ENCODE measurements around the gene PARD3B. TPM values are rescaled to one million over a fixed set of nuclear protein-coding genes. Genes with fewer than 3 reads are reported as not detected.

Gene PARD3B
- total and polyA plus RNA-seq, 3 donors from 2014 or later = 14.6 to 36.8 (median 29.6) TPM

DNA sequence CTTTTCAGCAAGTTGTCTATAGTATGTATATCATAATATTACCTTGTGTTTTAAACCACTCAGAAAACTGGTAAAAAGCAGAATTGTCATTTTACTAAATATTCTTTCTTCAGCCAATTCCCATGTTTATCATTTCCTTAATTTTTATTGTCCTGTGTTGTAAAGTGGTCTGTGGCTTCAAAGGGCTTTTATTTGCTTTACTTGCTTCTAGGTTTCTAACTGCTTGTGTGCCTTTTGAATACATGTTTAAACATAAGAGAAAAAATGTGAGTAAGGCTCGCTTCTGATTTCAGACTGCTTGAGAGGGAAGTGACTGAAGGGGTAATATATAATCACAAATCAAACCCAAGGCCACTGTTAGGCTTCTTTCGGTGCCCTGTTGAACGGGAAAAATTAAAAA is 729.5 kb downstream of the PARD3B start:
- no peak for DNase-seq
- Histone ChIP-seq H3K27me3 (no peaks in the 10 kb centered on the region), H3K27ac (no peak overlapping the region), H3K4me3 (no peak overlapping the region), H3K36me3 (ENCODE audit: low read depth, missing control alignments) (no peaks in the 10 kb centered on the region), H3K9me3 (no peaks in the 10 kb centered on the region), H3K4me1 (no peaks in the 10 kb centered on the region)
- WGBS, 2 donors = 46 to 54% methylated on average over 3 of the region's 3 CpGs
- TF ChIP-seq POLR2A (IDR thresholded peaks at IDR 0.05) = no peak
- TF ChIP-seq, protein P1, sequence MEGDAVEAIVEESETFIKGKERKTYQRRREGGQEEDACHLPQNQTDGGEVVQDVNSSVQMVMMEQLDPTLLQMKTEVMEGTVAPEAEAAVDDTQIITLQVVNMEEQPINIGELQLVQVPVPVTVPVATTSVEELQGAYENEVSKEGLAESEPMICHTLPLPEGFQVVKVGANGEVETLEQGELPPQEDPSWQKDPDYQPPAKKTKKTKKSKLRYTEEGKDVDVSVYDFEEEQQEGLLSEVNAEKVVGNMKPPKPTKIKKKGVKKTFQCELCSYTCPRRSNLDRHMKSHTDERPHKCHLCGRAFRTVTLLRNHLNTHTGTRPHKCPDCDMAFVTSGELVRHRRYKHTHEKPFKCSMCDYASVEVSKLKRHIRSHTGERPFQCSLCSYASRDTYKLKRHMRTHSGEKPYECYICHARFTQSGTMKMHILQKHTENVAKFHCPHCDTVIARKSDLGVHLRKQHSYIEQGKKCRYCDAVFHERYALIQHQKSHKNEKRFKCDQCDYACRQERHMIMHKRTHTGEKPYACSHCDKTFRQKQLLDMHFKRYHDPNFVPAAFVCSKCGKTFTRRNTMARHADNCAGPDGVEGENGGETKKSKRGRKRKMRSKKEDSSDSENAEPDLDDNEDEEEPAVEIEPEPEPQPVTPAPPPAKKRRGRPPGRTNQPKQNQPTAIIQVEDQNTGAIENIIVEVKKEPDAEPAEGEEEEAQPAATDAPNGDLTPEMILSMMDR (IDR thresholded peaks at IDR 0.05) = no peak
- intact Hi-C loops (cut with DNase I; ENCODE audit: low total_unique reads) = no loop called here

DNA sequence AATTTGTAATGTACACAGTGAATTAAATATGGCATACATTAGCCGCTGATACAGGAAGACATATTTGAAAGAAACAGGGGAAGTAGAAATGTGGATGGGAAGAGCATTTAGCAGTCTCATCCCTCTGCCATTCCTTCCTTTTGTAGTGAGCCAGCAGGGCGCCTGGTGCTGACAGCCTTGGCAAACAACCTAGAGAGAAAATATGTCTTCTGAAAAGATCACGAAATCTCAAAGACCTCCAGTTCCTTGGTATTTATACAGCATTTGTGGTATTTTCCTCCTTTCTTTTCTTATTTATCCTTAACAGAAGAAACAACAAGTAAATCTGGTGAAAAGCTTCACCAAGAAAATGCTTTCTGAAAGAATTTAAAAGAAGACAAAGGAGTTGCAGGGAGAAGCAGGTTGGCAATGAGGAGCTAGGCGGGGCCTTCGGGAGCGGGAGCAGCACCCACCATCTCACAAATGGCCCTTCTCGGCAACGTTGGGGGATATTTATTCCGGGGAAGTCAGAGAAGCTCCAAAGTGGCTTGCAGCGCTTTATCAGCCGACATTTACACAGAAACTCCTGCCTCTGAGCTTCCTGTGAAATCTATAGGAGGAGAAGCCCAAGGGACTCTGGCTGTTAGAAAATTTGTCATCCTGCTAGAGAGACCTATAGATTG is 731.0 kb downstream of the PARD3B start:
- no peaks in the 10 kb centered on the region for H3K27me3 ChIP-seq
- H3K4me1 ChIP-seq = no peaks in the 10 kb centered on the region
- H3K9me3 ChIP-seq = no peaks in the 10 kb centered on the region
- WGBS, 2 donors = 90 to 92% methylated on average over 11 of the region's 11 CpGs
- no peak overlapping the region for H3K27ac ChIP-seq
- intact Hi-C loops (cut with DNase I; ENCODE audit: low total_unique reads) = no loop called here
- TF ChIP-seq, protein P1 (IDR thresholded peaks at IDR 0.05) = no peak
- no peak for TF ChIP-seq POLR2A (IDR thresholded peaks at IDR 0.05)
- H3K36me3 ChIP-seq (ENCODE audit: low read depth, missing control alignments) = no peaks in the 10 kb centered on the region
- no peak overlapping the region for H3K4me3 ChIP-seq
- DNase-seq = no peak

DNA sequence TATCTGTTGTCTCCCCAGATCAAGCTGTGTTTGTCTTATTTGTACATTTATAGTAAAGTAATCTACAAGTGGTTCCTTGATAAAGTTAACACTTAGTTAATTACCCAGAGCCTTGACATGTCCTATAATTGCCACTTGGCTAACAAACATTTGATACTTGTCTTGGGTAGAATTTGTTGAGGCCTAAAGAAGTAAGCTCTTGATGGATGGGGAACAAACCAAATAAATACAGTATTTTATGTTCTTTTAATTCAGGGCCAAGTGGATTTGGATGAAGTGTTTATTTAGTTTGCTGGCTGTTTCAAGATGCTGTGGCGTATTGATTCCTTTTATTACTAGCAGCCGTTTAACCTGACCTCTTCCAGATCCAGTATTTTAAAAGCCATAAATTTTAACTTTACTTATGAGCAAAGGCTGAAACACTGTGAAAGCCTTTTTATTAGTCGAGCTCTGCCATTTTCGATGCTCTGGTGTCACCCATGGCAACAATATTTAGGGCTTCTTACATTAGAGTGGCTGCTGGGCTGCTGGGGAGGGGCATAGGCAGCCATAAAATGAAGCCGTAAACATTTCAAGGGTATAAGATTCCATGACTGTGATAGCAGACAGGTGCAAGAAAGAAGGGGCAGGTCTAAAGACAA is 735.4 kb downstream of the PARD3B start:
- no peak for TF ChIP-seq POLR2A (IDR thresholded peaks at IDR 0.05)
- TF ChIP-seq, protein P1 (IDR thresholded peaks at IDR 0.05) = no peak
- Histone ChIP-seq H3K36me3 (ENCODE audit: low read depth, missing control alignments) (no peaks in the 10 kb centered on the region), H3K4me1 (no peaks in the 10 kb centered on the region), H3K27me3 (no peaks in the 10 kb centered on the region), H3K9me3 (no peaks in the 10 kb centered on the region), H3K27ac (no peak overlapping the region), H3K4me3 (no peak overlapping the region)
- 73 to 79% methylated on average over 5 of the region's 5 CpGs for WGBS, 2 donors
- intact Hi-C loops (cut with DNase I; ENCODE audit: low total_unique reads) = no loop called here
- DNase-seq = no peak

DNA sequence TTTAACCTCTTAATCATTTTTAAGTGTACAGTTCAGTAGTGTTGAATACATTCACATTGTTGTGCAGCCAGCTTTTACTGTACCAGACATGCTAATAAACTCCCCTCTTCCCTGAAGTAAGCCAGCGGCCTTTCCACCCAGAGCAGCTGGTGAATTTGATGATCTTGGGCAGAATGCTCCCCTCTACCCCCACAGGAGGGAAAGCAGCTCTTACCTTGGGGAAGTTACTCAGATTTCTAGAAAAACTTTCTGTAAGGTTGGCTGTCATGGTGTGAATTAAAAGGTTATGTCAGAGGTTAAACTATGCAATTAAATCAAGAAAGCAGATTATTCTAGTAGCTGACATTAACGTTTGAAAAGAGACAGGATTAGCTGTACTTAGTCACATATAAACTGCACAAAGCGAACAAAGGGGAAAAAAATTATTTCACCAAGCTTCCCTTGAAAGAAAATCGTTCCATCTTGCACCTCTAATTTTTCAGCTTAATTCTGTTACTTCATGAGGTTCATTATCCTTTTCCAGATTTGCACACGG is 738.5 kb downstream of the PARD3B start:
- Histone ChIP-seq H3K9me3 (no peaks in the 10 kb centered on the region), H3K27ac (no peak overlapping the region), H3K27me3 (no peaks in the 10 kb centered on the region), H3K4me3 (no peak overlapping the region), H3K4me1 (no peaks in the 10 kb centered on the region), H3K36me3 (ENCODE audit: low read depth, missing control alignments) (no peaks in the 10 kb centered on the region)
- DNase-seq = no peak
- 82 to 83% methylated on average over 5 of the region's 5 CpGs for WGBS, 2 donors
- no peak for TF ChIP-seq POLR2A (IDR thresholded peaks at IDR 0.05)
- TF ChIP-seq, protein P1 (IDR thresholded peaks at IDR 0.05) = no peak
- intact Hi-C loops (cut with DNase I; ENCODE audit: low total_unique reads) = no loop called here
